Neural cell (in vitro differentiated cells): ENCODE data around the gene MAP6.

ENCODE experiments used
- CTCF ChIP-seq: fragments of 450-650 bp; IDR thresholded peaks from 2 replicates; pipeline ENCODE4 v1.5.1; 2014; ENCODE audit warnings: antibody characterized with exemption, mild to moderate bottlenecking, moderate library complexity; ENCODE audit not compliant: poor library complexity, severe bottlenecking
- RAD21 ChIP-seq: fragments of 450-650 bp; conservative IDR thresholded peaks from 2 replicates; pipeline ENCODE4 v1.6.1; 2014; ENCODE audit warnings: antibody characterized with exemption, mild to moderate bottlenecking, moderate library complexity
- REST ChIP-seq: IDR thresholded peaks from 2 replicates; pipeline ENCODE4 v1.6.1; 2012; ENCODE audit warnings: borderline replicate concordance

GRCh38 chr11:75571625-75572024 is 97.2 kb downstream of the MAP6 start:
- TF ChIP-seq RAD21 (no peak), REST (no peak), CTCF (no peak)
